ENCODE data around the gene MBD3L2. TPM values are rescaled to one million over a fixed set of nuclear protein-coding genes. Genes with fewer than 3 reads are reported as not detected.
"Not testable (repeated sequence)": the region's sequence is repeated elsewhere in the genome, so short reads cannot be mapped to it uniquely, and the experiment has no call there.

MBD3L2 gene
- not detected for polyA plus RNA-seq (2013)

GRCh38 chr19:7049021-7049420 lies at the start of gene MBD3L2:
TSS of gene MBD3L2 (plus strand) at chr19:7049321. CDS start at chr19:7049374, 53 bp downstream.
- H3K27me3 ChIP-seq (replicated peaks in 2 of 5; ENCODE audit: control insufficient read depth in 4 of 5, insufficient read depth in 5 of 5, low read length in 4 of 5); H3K36me3 ChIP-seq (ENCODE audit: control insufficient read depth in 4 of 4, insufficient read depth in 4 of 4, low read length in 3 of 4); H3K4me1 ChIP-seq (ENCODE audit: control extremely low read depth in 1 of 4, control insufficient read depth in 4 of 4, insufficient read depth in 4 of 4, low read length in 3 of 4); H3K4me3 ChIP-seq (ENCODE audit: control insufficient read depth in 1 of 7, extremely low read depth in 1 of 7, insufficient read depth in 4 of 7, low read depth in 2 of 7, low read length in 6 of 7); POLR2A ChIA-PET; DNase-seq; H3K27ac ChIP-seq (ENCODE audit: insufficient read depth in 1 of 2, low read depth in 1 of 2, low read length in 2 of 2, poor library complexity in 1 of 2, severe bottlenecking in 2 of 2); H3K9me3 ChIP-seq (ENCODE audit: control extremely low read depth in 1 of 5, control insufficient read depth in 4 of 5, insufficient read depth in 2 of 5, low read depth in 1 of 5, low read length in 4 of 5); CTCF ChIA-PET: not testable (repeated sequence)
- no CpG with 5 or more reads among the region's 7 CpGs for WGBS (ENCODE audit: insufficient coverage)

GRCh38 chr19:6999933-7000332 lies 49.2 kb upstream of the MBD3L2 start:
- 95% methylated on average over 6 of the region's 7 CpGs for WGBS (ENCODE audit: insufficient coverage)
- Histone ChIP-seq H3K9me3 (ENCODE audit: control extremely low read depth in 1 of 5, control insufficient read depth in 4 of 5, insufficient read depth in 2 of 5, low read depth in 1 of 5, low read length in 4 of 5) (no peaks in the 10 kb centered on the region), H3K27ac (ENCODE audit: insufficient read depth in 1 of 2, low read depth in 1 of 2, low read length in 2 of 2, poor library complexity in 1 of 2, severe bottlenecking in 2 of 2) (no peak overlapping the region), H3K36me3 (ENCODE audit: control insufficient read depth in 4 of 4, insufficient read depth in 4 of 4, low read length in 3 of 4) (no peaks in the 10 kb centered on the region), H3K4me3 (ENCODE audit: control insufficient read depth in 1 of 7, extremely low read depth in 1 of 7, insufficient read depth in 4 of 7, low read depth in 2 of 7, low read length in 6 of 7) (no peak overlapping the region), H3K27me3 (replicated peaks in 2 of 5; ENCODE audit: control insufficient read depth in 4 of 5, insufficient read depth in 5 of 5, low read length in 4 of 5) (no peaks in the 10 kb centered on the region), H3K4me1 (ENCODE audit: control extremely low read depth in 1 of 4, control insufficient read depth in 4 of 4, insufficient read depth in 4 of 4, low read length in 3 of 4) (peaks cover 0 to 5% (median 1%) of the 10 kb centered on the region in 4 experiments)
- POLR2A ChIA-PET = no interaction called here
- CTCF ChIA-PET = no interaction called here
- DNase-seq = no peak

GRCh38 chr19:7000333-7000732 lies 48.8 kb upstream of the MBD3L2 start:
- H3K4me1 ChIP-seq (ENCODE audit: control extremely low read depth in 1 of 4, control insufficient read depth in 4 of 4, insufficient read depth in 4 of 4, low read length in 3 of 4) = peaks cover 0 to 5% (median 1%) of the 10 kb centered on the region in 4 experiments
- DNase-seq = no peak
- WGBS (ENCODE audit: insufficient coverage) = 81% methylated on average over 3 of the region's 3 CpGs
- CTCF ChIA-PET = no interaction called here
- H3K9me3 ChIP-seq (ENCODE audit: control extremely low read depth in 1 of 5, control insufficient read depth in 4 of 5, insufficient read depth in 2 of 5, low read depth in 1 of 5, low read length in 4 of 5) = no peaks in the 10 kb centered on the region
- no peaks in the 10 kb centered on the region for H3K27me3 ChIP-seq (replicated peaks in 2 of 5; ENCODE audit: control insufficient read depth in 4 of 5, insufficient read depth in 5 of 5, low read length in 4 of 5)
- no peaks in the 10 kb centered on the region for H3K36me3 ChIP-seq (ENCODE audit: control insufficient read depth in 4 of 4, insufficient read depth in 4 of 4, low read length in 3 of 4)
- H3K27ac ChIP-seq (ENCODE audit: insufficient read depth in 1 of 2, low read depth in 1 of 2, low read length in 2 of 2, poor library complexity in 1 of 2, severe bottlenecking in 2 of 2) = no peak overlapping the region
- POLR2A ChIA-PET = no interaction called here
- H3K4me3 ChIP-seq (ENCODE audit: control insufficient read depth in 1 of 7, extremely low read depth in 1 of 7, insufficient read depth in 4 of 7, low read depth in 2 of 7, low read length in 6 of 7) = no peak overlapping the region

GRCh38 chr19:7000816-7001215 lies 48.3 kb upstream of the MBD3L2 start:
- no peaks in the 10 kb centered on the region for H3K27me3 ChIP-seq (replicated peaks in 2 of 5; ENCODE audit: control insufficient read depth in 4 of 5, insufficient read depth in 5 of 5, low read length in 4 of 5)
- CTCF ChIA-PET = interaction anchor here (0.9 kb wide), 1 partner anchor 73 kb away, joined by 3 read pairs; no protein-coding TSS in a partner anchor
- no peak overlapping the region for H3K4me3 ChIP-seq (ENCODE audit: control insufficient read depth in 1 of 7, extremely low read depth in 1 of 7, insufficient read depth in 4 of 7, low read depth in 2 of 7, low read length in 6 of 7)
- POLR2A ChIA-PET = no interaction called here
- peaks cover 0 to 5% (median 1%) of the 10 kb centered on the region in 4 experiments for H3K4me1 ChIP-seq (ENCODE audit: control extremely low read depth in 1 of 4, control insufficient read depth in 4 of 4, insufficient read depth in 4 of 4, low read length in 3 of 4)
- 100% methylated on average over 1 of the region's 1 CpG for WGBS (ENCODE audit: insufficient coverage)
- no peaks in the 10 kb centered on the region for H3K36me3 ChIP-seq (ENCODE audit: control insufficient read depth in 4 of 4, insufficient read depth in 4 of 4, low read length in 3 of 4)
- no peaks in the 10 kb centered on the region for H3K9me3 ChIP-seq (ENCODE audit: control extremely low read depth in 1 of 5, control insufficient read depth in 4 of 5, insufficient read depth in 2 of 5, low read depth in 1 of 5, low read length in 4 of 5)
- DNase-seq = no peak
- no peak overlapping the region for H3K27ac ChIP-seq (ENCODE audit: insufficient read depth in 1 of 2, low read depth in 1 of 2, low read length in 2 of 2, poor library complexity in 1 of 2, severe bottlenecking in 2 of 2)

- ChIA-PET POLR2A (interaction anchor here (0.6 kb wide), 1 partner anchor 70 kb away, joined by 3 read pairs; no protein-coding TSS in a partner anchor), CTCF (no interaction called here)
- H3K4me1 ChIP-seq (ENCODE audit: control extremely low read depth in 1 of 4, control insufficient read depth in 4 of 4, insufficient read depth in 4 of 4, low read length in 3 of 4) = peaks cover 6 to 21% (median 14%) of the 10 kb centered on the region in 4 experiments
- DNase-seq = peak in 2 of 3 donors; percentile 35 to 69
- H3K27ac ChIP-seq (ENCODE audit: insufficient read depth in 1 of 2, low read depth in 1 of 2, low read length in 2 of 2, poor library complexity in 1 of 2, severe bottlenecking in 2 of 2) = no peak overlapping the region
- H3K36me3 ChIP-seq (ENCODE audit: control insufficient read depth in 4 of 4, insufficient read depth in 4 of 4, low read length in 3 of 4) = no peaks in the 10 kb centered on the region
- no peaks in the 10 kb centered on the region for H3K9me3 ChIP-seq (ENCODE audit: control extremely low read depth in 1 of 5, control insufficient read depth in 4 of 5, insufficient read depth in 2 of 5, low read depth in 1 of 5, low read length in 4 of 5)
- no peak overlapping the region for H3K4me3 ChIP-seq (ENCODE audit: control insufficient read depth in 1 of 7, extremely low read depth in 1 of 7, insufficient read depth in 4 of 7, low read depth in 2 of 7, low read length in 6 of 7)
- 99% methylated on average over 8 of the region's 18 CpGs for WGBS (ENCODE audit: insufficient coverage)
- no peaks in the 10 kb centered on the region for H3K27me3 ChIP-seq (replicated peaks in 2 of 5; ENCODE audit: control insufficient read depth in 4 of 5, insufficient read depth in 5 of 5, low read length in 4 of 5)
Observed at GRCh38 chr19:7004313-7004931, 44.7 kb upstream of the MBD3L2 start.

- CTCF ChIA-PET = interaction anchor here (1.0 kb wide), 1 partner anchor 61 kb away, joined by 3 read pairs; no protein-coding TSS in a partner anchor
- Histone ChIP-seq H3K27me3 (replicated peaks in 2 of 5; ENCODE audit: control insufficient read depth in 4 of 5, insufficient read depth in 5 of 5, low read length in 4 of 5) (peaks cover 0 to 2% (median 0%) of the 10 kb centered on the region in 5 experiments), H3K4me1 (ENCODE audit: control extremely low read depth in 1 of 4, control insufficient read depth in 4 of 4, insufficient read depth in 4 of 4, low read length in 3 of 4) (peaks cover 6 to 21% (median 12%) of the 10 kb centered on the region in 4 experiments), H3K27ac (ENCODE audit: insufficient read depth in 1 of 2, low read depth in 1 of 2, low read length in 2 of 2, poor library complexity in 1 of 2, severe bottlenecking in 2 of 2) (no peak overlapping the region), H3K36me3 (ENCODE audit: control insufficient read depth in 4 of 4, insufficient read depth in 4 of 4, low read length in 3 of 4) (no peaks in the 10 kb centered on the region), H3K4me3 (ENCODE audit: control insufficient read depth in 1 of 7, extremely low read depth in 1 of 7, insufficient read depth in 4 of 7, low read depth in 2 of 7, low read length in 6 of 7) (no peak overlapping the region), H3K9me3 (ENCODE audit: control extremely low read depth in 1 of 5, control insufficient read depth in 4 of 5, insufficient read depth in 2 of 5, low read depth in 1 of 5, low read length in 4 of 5) (no peaks in the 10 kb centered on the region)
- WGBS (ENCODE audit: insufficient coverage) = 98% methylated on average over 10 of the region's 11 CpGs
- DNase-seq = no peak
- POLR2A ChIA-PET = no interaction called here
Observed at GRCh38 chr19:7006135-7006704, 42.9 kb upstream of the MBD3L2 start.

GRCh38 chr19:7007859-7008258 lies 41.3 kb upstream of the MBD3L2 start:
- ChIA-PET CTCF (no interaction called here), POLR2A (no interaction called here)

More at GRCh38 chr19:7007859-7008258, 41.3 kb upstream of the MBD3L2 start:
- peak; percentile 22 to 87 (median 80) for DNase-seq
- Histone ChIP-seq H3K36me3 (ENCODE audit: control insufficient read depth in 4 of 4, insufficient read depth in 4 of 4, low read length in 3 of 4) (no peaks in the 10 kb centered on the region), H3K27me3 (replicated peaks in 2 of 5; ENCODE audit: control insufficient read depth in 4 of 5, insufficient read depth in 5 of 5, low read length in 4 of 5) (peaks cover 0 to 2% (median 0%) of the 10 kb centered on the region in 5 experiments), H3K4me3 (ENCODE audit: control insufficient read depth in 1 of 7, extremely low read depth in 1 of 7, insufficient read depth in 4 of 7, low read depth in 2 of 7, low read length in 6 of 7) (no peak overlapping the region), H3K4me1 (ENCODE audit: control extremely low read depth in 1 of 4, control insufficient read depth in 4 of 4, insufficient read depth in 4 of 4, low read length in 3 of 4) (peaks cover 6 to 21% (median 12%) of the 10 kb centered on the region in 4 experiments), H3K9me3 (ENCODE audit: control extremely low read depth in 1 of 5, control insufficient read depth in 4 of 5, insufficient read depth in 2 of 5, low read depth in 1 of 5, low read length in 4 of 5) (no peaks in the 10 kb centered on the region), H3K27ac (ENCODE audit: insufficient read depth in 1 of 2, low read depth in 1 of 2, low read length in 2 of 2, poor library complexity in 1 of 2, severe bottlenecking in 2 of 2) (no peak overlapping the region)
- 32% methylated on average over 4 of the region's 4 CpGs for WGBS (ENCODE audit: insufficient coverage)

Data from common myeloid progenitor, CD34-positive (primary cell).